ENCODE data around the gene P2RX6.
A peak's percentile ranks its signal among the peaks of the same experiment; 100 is the strongest.
"Not testable (repeated sequence)": the region's sequence is repeated elsewhere in the genome, so short reads cannot be mapped to it uniquely, and the experiment has no call there.

P2RX6 gene

GRCh38 chr22:21060363-21060762 is 45.4 kb downstream of the P2RX6 start:
- DNase-seq: not testable (repeated sequence)

- DNase-seq: not testable (repeated sequence)
Measured at GRCh38 chr22:21061660-21062321, 46.8 kb downstream of the P2RX6 start.

GRCh38 chr22:21064425-21064824 is 49.5 kb downstream of the P2RX6 start:
- DNase-seq: not testable (repeated sequence)

GRCh38 chr22:21064917-21065864 is 50.2 kb downstream of the P2RX6 start:
- DNase-seq: no peak

- DNase-seq: no peak
Measured at GRCh38 chr22:21067075-21067900, 52.3 kb downstream of the P2RX6 start.

- no peak for DNase-seq
Measured at GRCh38 chr22:21067901-21068680, 53.1 kb downstream of the P2RX6 start.

- DNase-seq: no peak
Measured at GRCh38 chr22:21068681-21069276, 53.8 kb downstream of the P2RX6 start.

GRCh38 chr22:21069375-21069774 is 54.4 kb downstream of the P2RX6 start:
- DNase-seq: no peak

GRCh38 chr22:21070690-21071615 is 56.0 kb downstream of the P2RX6 start:
- no peak for DNase-seq

- DNase-seq: not testable (repeated sequence)
Measured at GRCh38 chr22:21071796-21072195, 56.8 kb downstream of the P2RX6 start.

- no peak for DNase-seq
Measured at GRCh38 chr22:21073023-21073422, 58.1 kb downstream of the P2RX6 start.

- no peak for DNase-seq
Measured at GRCh38 chr22:21073482-21073881, 58.5 kb downstream of the P2RX6 start.

- DNase-seq: peak; percentile 50
Measured at GRCh38 chr22:21074102-21074715, 59.2 kb downstream of the P2RX6 start.

- DNase-seq: no peak
Measured at GRCh38 chr22:21075516-21076138, 60.7 kb downstream of the P2RX6 start.

GRCh38 chr22:21076912-21077625 is 62.1 kb downstream of the P2RX6 start:
- no peak for DNase-seq
